ENCODE results near the gene MAP3K19.

The MAP3K19 gene

GRCh38 chr2:135029481-135030134, 17.6 kb downstream of the MAP3K19 start:
- H3K4me3 Mint-ChIP-seq, result no peak overlapping the region
- intact Hi-C loops (cut with micrococcal nuclease), result no loop called here
- peaks cover 3% of the 10 kb centered on the region for H3K27me3 Mint-ChIP-seq
- no peaks in the 10 kb centered on the region for H3K36me3 Mint-ChIP-seq (ENCODE audit: low read depth)
- no peaks in the 10 kb centered on the region for H3K9me3 Mint-ChIP-seq
- no peaks in the 10 kb centered on the region for H3K4me1 Mint-ChIP-seq (ENCODE audit: low read depth)
- no peak overlapping the region for H3K27ac Mint-ChIP-seq

GRCh38 chr2:135023886-135024485, 23.3 kb downstream of the MAP3K19 start:
- intact Hi-C loops (cut with micrococcal nuclease), result no loop called here
- H3K27ac Mint-ChIP-seq, result no peak overlapping the region
- peaks cover 4% of the 10 kb centered on the region for H3K27me3 Mint-ChIP-seq
- no peak overlapping the region for H3K4me3 Mint-ChIP-seq
- H3K36me3 Mint-ChIP-seq (ENCODE audit: low read depth), result no peaks in the 10 kb centered on the region
- no peaks in the 10 kb centered on the region for H3K4me1 Mint-ChIP-seq (ENCODE audit: low read depth)
- no peaks in the 10 kb centered on the region for H3K9me3 Mint-ChIP-seq

GRCh38 chr2:135022952-135023880, 24.0 kb downstream of the MAP3K19 start:
- H3K27me3 Mint-ChIP-seq, result peaks cover 4% of the 10 kb centered on the region
- no peak overlapping the region for H3K4me3 Mint-ChIP-seq
- no peaks in the 10 kb centered on the region for H3K9me3 Mint-ChIP-seq
- H3K36me3 Mint-ChIP-seq (ENCODE audit: low read depth), result no peaks in the 10 kb centered on the region
- no peaks in the 10 kb centered on the region for H3K4me1 Mint-ChIP-seq (ENCODE audit: low read depth)
- intact Hi-C loops (cut with micrococcal nuclease), result no loop called here
- no peak overlapping the region for H3K27ac Mint-ChIP-seq

GRCh38 chr2:135021618-135022017, 25.6 kb downstream of the MAP3K19 start:
- H3K36me3 Mint-ChIP-seq (ENCODE audit: low read depth), result no peaks in the 10 kb centered on the region
- peaks cover 1% of the 10 kb centered on the region for H3K27me3 Mint-ChIP-seq
- H3K9me3 Mint-ChIP-seq, result no peaks in the 10 kb centered on the region
- no peaks in the 10 kb centered on the region for H3K4me1 Mint-ChIP-seq (ENCODE audit: low read depth)
- H3K27ac Mint-ChIP-seq, result no peak overlapping the region
- intact Hi-C loops (cut with micrococcal nuclease), result no loop called here
- H3K4me3 Mint-ChIP-seq, result no peak overlapping the region

GRCh38 chr2:135011633-135012032, 35.6 kb downstream of the MAP3K19 start:
- no peaks in the 10 kb centered on the region for H3K4me1 Mint-ChIP-seq (ENCODE audit: low read depth)
- no peak overlapping the region for H3K4me3 Mint-ChIP-seq
- H3K27me3 Mint-ChIP-seq, result peaks cover 2% of the 10 kb centered on the region
- intact Hi-C loops (cut with micrococcal nuclease), result no loop called here
- H3K9me3 Mint-ChIP-seq, result no peaks in the 10 kb centered on the region
- H3K27ac Mint-ChIP-seq, result no peak overlapping the region
- H3K36me3 Mint-ChIP-seq (ENCODE audit: low read depth), result no peaks in the 10 kb centered on the region

GRCh38 chr2:135010200-135010942, 36.9 kb downstream of the MAP3K19 start:
- Mint-ChIP-seq H3K27me3 (peaks cover 5% of the 10 kb centered on the region), H3K27ac (no peak overlapping the region), H3K36me3 (ENCODE audit: low read depth) (no peaks in the 10 kb centered on the region), H3K9me3 (no peaks in the 10 kb centered on the region), H3K4me1 (ENCODE audit: low read depth) (no peaks in the 10 kb centered on the region), H3K4me3 (no peak overlapping the region)
- intact Hi-C loops (cut with micrococcal nuclease), result no loop called here

GRCh38 chr2:135009339-135009738, 37.9 kb downstream of the MAP3K19 start:
- Mint-ChIP-seq H3K27ac (no peak overlapping the region), H3K9me3 (no peaks in the 10 kb centered on the region), H3K36me3 (ENCODE audit: low read depth) (no peaks in the 10 kb centered on the region), H3K4me1 (ENCODE audit: low read depth) (peaks cover 2% of the 10 kb centered on the region), H3K27me3 (peaks cover 13% of the 10 kb centered on the region), H3K4me3 (no peak overlapping the region)
- intact Hi-C loops (cut with micrococcal nuclease), result loop anchor here (5.0 to 10.0 kb wide), 3 partner anchors 33 to 595 kb away; no protein-coding TSS in a partner anchor

- Mint-ChIP-seq H3K27ac (no peak overlapping the region), H3K9me3 (no peaks in the 10 kb centered on the region), H3K4me1 (ENCODE audit: low read depth) (peaks cover 5% of the 10 kb centered on the region), H3K4me3 (no peak overlapping the region), H3K27me3 (peaks cover 14% of the 10 kb centered on the region), H3K36me3 (ENCODE audit: low read depth) (no peaks in the 10 kb centered on the region)
- intact Hi-C loops (cut with micrococcal nuclease), result loop anchor here (2.0 to 10.0 kb wide), 4 partner anchors 37 to 705 kb away; no protein-coding TSS in a partner anchor
These were observed 41.5 kb downstream of the MAP3K19 start for GRCh38 chr2:135005753-135006152.

- intact Hi-C loops (cut with micrococcal nuclease), result loop anchor here (2.0 to 10.0 kb wide), 3 partner anchors 471 to 707 kb away; no protein-coding TSS in a partner anchor
These were observed 43.1 kb downstream of the MAP3K19 start for GRCh38 chr2:135004005-135004746.

GRCh38 chr2:135002836-135003235, 44.4 kb downstream of the MAP3K19 start:
- H3K36me3 Mint-ChIP-seq (ENCODE audit: low read depth), result no peaks in the 10 kb centered on the region
- peaks cover 5% of the 10 kb centered on the region for H3K4me1 Mint-ChIP-seq (ENCODE audit: low read depth)
- H3K4me3 Mint-ChIP-seq, result no peak overlapping the region
- intact Hi-C loops (cut with micrococcal nuclease), result loop anchor here (10.0 kb wide), 2 partner anchors 472 to 602 kb away; no protein-coding TSS in a partner anchor
- H3K27me3 Mint-ChIP-seq, result peaks cover 13% of the 10 kb centered on the region
- no peak overlapping the region for H3K27ac Mint-ChIP-seq
- no peaks in the 10 kb centered on the region for H3K9me3 Mint-ChIP-seq

More at GRCh38 chr2:135004005-135004746, 43.1 kb downstream of the MAP3K19 start:
- Mint-ChIP-seq H3K4me3 (no peak overlapping the region), H3K27ac (no peak overlapping the region), H3K27me3 (peaks cover 13% of the 10 kb centered on the region), H3K4me1 (ENCODE audit: low read depth) (peaks cover 5% of the 10 kb centered on the region), H3K36me3 (ENCODE audit: low read depth) (no peaks in the 10 kb centered on the region), H3K9me3 (no peaks in the 10 kb centered on the region)

GRCh38 chr2:134999521-134999920, 47.7 kb downstream of the MAP3K19 start:
- Mint-ChIP-seq H3K27ac (no peak overlapping the region), H3K4me3 (no peak overlapping the region), H3K36me3 (ENCODE audit: low read depth) (no peaks in the 10 kb centered on the region), H3K9me3 (no peaks in the 10 kb centered on the region), H3K4me1 (ENCODE audit: low read depth) (peaks cover 4% of the 10 kb centered on the region), H3K27me3 (peaks cover 7% of the 10 kb centered on the region)
- intact Hi-C loops (cut with micrococcal nuclease), result no loop called here

GRCh38 chr2:134988994-134989605, 58.1 kb downstream of the MAP3K19 start:
- H3K27ac Mint-ChIP-seq, result no peak overlapping the region
- no peaks in the 10 kb centered on the region for H3K27me3 Mint-ChIP-seq
- H3K36me3 Mint-ChIP-seq (ENCODE audit: low read depth), result no peaks in the 10 kb centered on the region
- intact Hi-C loops (cut with micrococcal nuclease), result no loop called here
- no peaks in the 10 kb centered on the region for H3K9me3 Mint-ChIP-seq
- no peaks in the 10 kb centered on the region for H3K4me1 Mint-ChIP-seq (ENCODE audit: low read depth)
- H3K4me3 Mint-ChIP-seq, result no peak overlapping the region

Measured in dendritic cell treated with granulocyte-macrophage colony-stimulating factor and Interleukin-4, amounts not matched to agents 40 ng/mL and 50 ng/mL, for 4 days (primary cell).